ENCODE measurements around the gene LZTS3. TPM values are rescaled to one million over a fixed set of nuclear protein-coding genes. Genes with fewer than 3 reads are reported as not detected.

The LZTS3 gene
- total and polyA plus RNA-seq, 2 of the 8 experiments (the other 6 are each of a cell fraction or from before 2014, with no cell fraction given): 31.8 to 33.5 TPM

DNA sequence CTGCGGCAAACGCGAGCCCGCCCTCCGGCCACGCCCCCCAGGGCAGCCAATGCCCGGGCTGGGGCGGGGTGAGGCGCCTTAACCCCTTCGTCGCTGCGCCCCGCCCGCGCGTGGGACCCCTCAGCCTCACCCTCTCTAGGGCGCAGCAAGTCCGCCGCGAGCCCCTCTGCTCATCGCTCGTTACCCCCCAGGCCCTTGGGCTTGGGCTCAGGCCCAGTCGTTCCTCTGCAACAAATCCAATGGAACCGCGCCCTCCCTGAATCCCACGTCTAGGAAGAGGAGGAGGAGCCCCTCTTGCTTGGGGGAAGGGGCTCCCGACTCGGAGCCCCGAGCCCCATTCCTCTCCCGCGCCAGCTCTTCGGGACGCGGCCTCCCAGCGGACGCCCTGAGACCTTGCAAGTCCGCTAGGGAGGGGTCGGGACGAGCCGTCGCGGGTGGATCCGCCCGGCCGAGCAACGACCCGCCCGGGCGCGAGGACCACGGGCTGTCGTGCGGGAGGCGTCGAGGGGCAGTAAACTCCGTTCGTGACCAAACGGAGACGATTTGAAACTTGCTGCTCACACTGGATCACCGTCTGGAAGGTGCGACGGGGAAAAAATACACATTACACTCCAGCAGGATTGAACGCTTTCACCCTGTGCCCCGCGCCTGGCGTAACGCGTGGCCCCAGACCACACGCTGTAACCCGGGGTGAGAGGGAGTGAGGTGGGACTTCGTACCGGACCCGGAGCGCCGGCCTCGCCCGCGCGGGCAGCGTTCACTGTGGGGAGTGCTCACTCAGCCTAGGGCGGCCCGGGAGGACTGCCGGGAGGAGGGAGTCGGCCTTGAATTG is 477 bp upstream of the LZTS3 start (continued):
- peak; percentile 69 for TF ChIP-seq PHF8 (conservative IDR thresholded peaks at IDR 0.05; ENCODE audit: low read depth, low read length)
- TF ChIP-seq KDM1A (IDR thresholded peaks at IDR 0.05; ENCODE audit: borderline replicate concordance, low read length): peak; percentile 58; the same call in 1 of the 2 replicates
- TF ChIP-seq TAF1 (IDR thresholded peaks at IDR 0.05; ENCODE audit: low read depth, low read length): peak; percentile 34; the same call in 1 of the 2 replicates
- TF ChIP-seq, protein P1, sequence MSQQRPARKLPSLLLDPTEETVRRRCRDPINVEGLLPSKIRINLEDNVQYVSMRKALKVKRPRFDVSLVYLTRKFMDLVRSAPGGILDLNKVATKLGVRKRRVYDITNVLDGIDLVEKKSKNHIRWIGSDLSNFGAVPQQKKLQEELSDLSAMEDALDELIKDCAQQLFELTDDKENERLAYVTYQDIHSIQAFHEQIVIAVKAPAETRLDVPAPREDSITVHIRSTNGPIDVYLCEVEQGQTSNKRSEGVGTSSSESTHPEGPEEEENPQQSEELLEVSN (IDR thresholded peaks at IDR 0.05): no peak; the same call in 1 of the 2 replicates
- no peak for TF ChIP-seq MAFK (IDR thresholded peaks at IDR 0.05; ENCODE audit: low read depth, low read length)
- no peak for TF ChIP-seq BRCA1 (IDR thresholded peaks at IDR 0.05; ENCODE audit: low read depth, low read length)
- no peak for TF ChIP-seq FOSL1 (IDR thresholded peaks at IDR 0.05; ENCODE audit: insufficient read depth, low read depth, low read length)
- peak in 1 of 2 experiments; percentile 11; a peak in 1 of 4 replicates for TF ChIP-seq HDAC2 (IDR thresholded peaks at IDR 0.05; ENCODE audit: borderline replicate concordance in 1 of 2, low read depth in 2 of 2, low read length in 2 of 2)
- peak in 1 of 2 experiments; percentile 68; a peak in 1 of 4 replicates for TF ChIP-seq SIN3A (conservative IDR thresholded peaks at IDR 0.05 in 1 of 2, IDR thresholded peaks at IDR 0.05 in 1 of 2; ENCODE audit: low read depth in 1 of 2, low read length in 2 of 2)
- TF ChIP-seq, protein P2, sequence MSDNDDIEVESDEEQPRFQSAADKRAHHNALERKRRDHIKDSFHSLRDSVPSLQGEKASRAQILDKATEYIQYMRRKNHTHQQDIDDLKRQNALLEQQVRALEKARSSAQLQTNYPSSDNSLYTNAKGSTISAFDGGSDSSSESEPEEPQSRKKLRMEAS (IDR thresholded peaks at IDR 0.05): peak; percentile 9; the same call in 1 of the 2 replicates
- 0 out of 2 replicates have a peak, but pooled peaks have one; percentile 9 for TF ChIP-seq EGR1 (IDR thresholded peaks at IDR 0.05; ENCODE audit: borderline replicate concordance, low read depth, low read length)
- no peak for TF ChIP-seq NRF1 (IDR thresholded peaks at IDR 0.05; ENCODE audit: low read depth, low read length)
- peak; percentile 100 for TF ChIP-seq ASH2L (IDR thresholded peaks at IDR 0.05; ENCODE audit: low read length)
- peak; percentile 82 for TF ChIP-seq BACH1 (IDR thresholded peaks at IDR 0.05; ENCODE audit: low read length)
- TF ChIP-seq RBBP5 (IDR thresholded peaks at IDR 0.05; ENCODE audit: borderline replicate concordance, low read depth, low read length): peak; percentile 84; the same call in 1 of the 2 replicates
- TF ChIP-seq CHD2 (IDR thresholded peaks at IDR 0.05; ENCODE audit: low read length): no peak
- TF ChIP-seq HDAC6 (IDR thresholded peaks at IDR 0.05; ENCODE audit: low read depth, low read length): no peak
- TF ChIP-seq CEBPB (IDR thresholded peaks at IDR 0.05; ENCODE audit: low read depth, low read length): no peak
- no peak for TF ChIP-seq CBX5 (IDR thresholded peaks at IDR 0.05; ENCODE audit: low read depth, low read length)
- TF ChIP-seq, protein P3, sequence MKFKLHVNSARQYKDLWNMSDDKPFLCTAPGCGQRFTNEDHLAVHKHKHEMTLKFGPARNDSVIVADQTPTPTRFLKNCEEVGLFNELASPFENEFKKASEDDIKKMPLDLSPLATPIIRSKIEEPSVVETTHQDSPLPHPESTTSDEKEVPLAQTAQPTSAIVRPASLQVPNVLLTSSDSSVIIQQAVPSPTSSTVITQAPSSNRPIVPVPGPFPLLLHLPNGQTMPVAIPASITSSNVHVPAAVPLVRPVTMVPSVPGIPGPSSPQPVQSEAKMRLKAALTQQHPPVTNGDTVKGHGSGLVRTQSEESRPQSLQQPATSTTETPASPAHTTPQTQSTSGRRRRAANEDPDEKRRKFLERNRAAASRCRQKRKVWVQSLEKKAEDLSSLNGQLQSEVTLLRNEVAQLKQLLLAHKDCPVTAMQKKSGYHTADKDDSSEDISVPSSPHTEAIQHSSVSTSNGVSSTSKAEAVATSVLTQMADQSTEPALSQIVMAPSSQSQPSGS (IDR thresholded peaks at IDR 0.05; ENCODE audit: low read length): no peak
- 0 out of 3 replicates have a peak, but pooled peaks of 1 of the 2 experiments have one; percentile 19 for TF ChIP-seq POLR2A (IDR thresholded peaks at IDR 0.05; ENCODE audit: control extremely low read depth in 1 of 2, low read depth in 2 of 2, low read length in 2 of 2)

Measured in H1 (cell line).